AG09309 (cell line): ENCODE results near the gene PRKD1.

Experiments used
- DNase-seq: peaks from one replicate; pipeline ENCODE4 v3.0.0-alpha.2; 2010; ENCODE audit warnings: low read depth
- H3K4me3 ChIP-seq: 2 replicates; pipeline ENCODE4 v1.5.1; 2011; ENCODE audit warnings: mild to moderate bottlenecking, low read depth, low read length, moderate library complexity; ENCODE audit not compliant: control insufficient read depth
- TF ChIP-seq, protein P1 (sequence below): IDR thresholded peaks from 2 replicates; pipeline ENCODE4 v1.5.1; 2011; ENCODE audit warnings: mild to moderate bottlenecking, low read depth, low read length, inconsistent platforms; ENCODE audit not compliant: insufficient read depth, control insufficient read depth; ENCODE audit errors: missing control alignments

Gene PRKD1

DNA sequence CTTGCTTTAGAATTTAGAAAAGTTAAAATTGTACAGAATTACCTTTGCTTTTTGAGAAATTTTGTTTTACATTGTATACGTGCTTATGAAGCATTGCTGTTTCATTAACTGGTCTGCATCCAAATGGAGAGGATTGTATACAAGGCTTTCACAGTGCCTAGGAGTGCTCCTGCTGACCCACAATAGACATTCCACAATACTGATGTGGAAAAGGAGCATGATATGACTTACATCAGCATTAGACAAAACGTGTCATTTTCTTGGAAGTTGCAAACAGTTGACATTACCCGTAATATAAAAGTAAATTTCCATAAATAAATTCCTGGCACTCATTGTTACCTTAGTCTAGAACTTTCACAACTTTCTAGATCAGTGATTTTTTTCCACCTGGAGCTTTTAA is 1.9 kb downstream of the PRKD1 start:
- DNase-seq: no peak
- peak overlapping the region; percentile 83 for H3K4me3 ChIP-seq
- TF ChIP-seq, protein P1, sequence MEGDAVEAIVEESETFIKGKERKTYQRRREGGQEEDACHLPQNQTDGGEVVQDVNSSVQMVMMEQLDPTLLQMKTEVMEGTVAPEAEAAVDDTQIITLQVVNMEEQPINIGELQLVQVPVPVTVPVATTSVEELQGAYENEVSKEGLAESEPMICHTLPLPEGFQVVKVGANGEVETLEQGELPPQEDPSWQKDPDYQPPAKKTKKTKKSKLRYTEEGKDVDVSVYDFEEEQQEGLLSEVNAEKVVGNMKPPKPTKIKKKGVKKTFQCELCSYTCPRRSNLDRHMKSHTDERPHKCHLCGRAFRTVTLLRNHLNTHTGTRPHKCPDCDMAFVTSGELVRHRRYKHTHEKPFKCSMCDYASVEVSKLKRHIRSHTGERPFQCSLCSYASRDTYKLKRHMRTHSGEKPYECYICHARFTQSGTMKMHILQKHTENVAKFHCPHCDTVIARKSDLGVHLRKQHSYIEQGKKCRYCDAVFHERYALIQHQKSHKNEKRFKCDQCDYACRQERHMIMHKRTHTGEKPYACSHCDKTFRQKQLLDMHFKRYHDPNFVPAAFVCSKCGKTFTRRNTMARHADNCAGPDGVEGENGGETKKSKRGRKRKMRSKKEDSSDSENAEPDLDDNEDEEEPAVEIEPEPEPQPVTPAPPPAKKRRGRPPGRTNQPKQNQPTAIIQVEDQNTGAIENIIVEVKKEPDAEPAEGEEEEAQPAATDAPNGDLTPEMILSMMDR: no peak

DNA sequence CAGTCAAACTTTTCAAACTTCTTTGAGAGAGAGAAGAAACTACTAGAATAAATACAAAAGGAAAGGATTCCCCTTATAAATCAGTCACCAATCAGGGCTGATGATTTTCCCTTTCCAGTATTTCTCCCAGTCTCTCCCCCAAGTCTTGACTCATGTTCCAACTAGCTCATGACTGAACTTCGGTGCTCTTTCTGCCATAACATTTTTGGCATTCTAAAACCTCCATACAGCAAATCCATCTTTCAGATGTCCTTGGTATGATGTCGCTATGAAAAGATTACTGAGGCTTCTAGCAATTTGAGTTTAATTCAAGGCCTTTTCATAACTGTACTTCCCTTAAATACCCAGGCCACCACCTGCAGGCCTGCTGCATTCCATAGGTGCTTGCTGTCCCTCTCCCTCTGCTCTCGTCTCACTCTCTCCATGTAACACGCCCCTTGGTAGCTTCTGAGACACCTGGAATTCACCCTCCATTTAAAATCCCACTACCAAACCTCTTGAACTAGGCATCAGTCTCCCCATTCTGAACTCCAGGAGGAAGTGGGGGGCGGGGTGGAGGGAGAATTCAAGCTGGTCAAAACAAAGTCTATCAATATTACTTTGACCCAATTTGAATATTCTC is 2.4 kb downstream of the PRKD1 start:
- TF ChIP-seq, protein P1: no peak
- DNase-seq: no peak
- H3K4me3 ChIP-seq: peak overlapping the region; percentile 13; the same call in 1 of the 2 replicates

DNA sequence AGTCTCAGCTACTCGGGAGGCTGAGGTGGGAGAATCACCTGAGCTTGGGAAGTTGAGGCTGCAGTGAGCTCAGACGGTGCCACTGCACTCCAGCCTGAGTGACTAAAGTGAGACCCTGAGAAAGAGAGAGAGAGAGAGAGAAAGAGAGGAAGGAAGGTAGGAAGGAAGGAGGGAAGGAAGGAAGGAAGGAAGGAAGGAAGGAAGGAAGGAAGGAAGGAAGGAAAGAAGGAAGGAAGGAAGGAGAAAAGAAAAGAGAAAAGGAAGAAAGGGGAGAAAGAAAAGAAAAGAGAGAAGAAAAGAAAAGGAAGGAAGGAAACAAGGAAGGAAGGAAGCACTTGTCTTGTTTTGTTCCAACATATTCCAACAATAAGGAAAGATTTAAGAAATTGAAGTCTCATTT is 7.8 kb downstream of the PRKD1 start:
- TF ChIP-seq, protein P1: no peak
- H3K4me3 ChIP-seq: no peak overlapping the region
- no peak for DNase-seq

DNA sequence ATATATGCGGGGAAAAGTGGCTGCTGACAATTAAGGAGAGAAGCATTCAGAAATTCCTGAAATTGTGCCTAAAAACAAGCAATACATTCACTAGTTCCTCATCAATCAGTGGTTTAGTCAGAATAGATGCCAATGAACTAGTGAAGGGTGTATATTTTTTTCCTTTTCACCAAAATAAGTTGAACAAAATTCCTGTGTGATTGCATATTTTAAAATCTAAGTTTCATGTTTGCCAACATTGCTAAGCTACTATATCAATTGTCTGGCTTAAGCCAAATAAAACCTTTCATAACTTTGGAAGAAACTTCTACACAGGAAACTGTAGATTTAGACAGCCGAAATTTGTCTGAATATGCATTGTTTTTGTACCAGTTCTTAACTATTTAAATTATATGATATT is 8.7 kb downstream of the PRKD1 start:
- H3K4me3 ChIP-seq: no peak overlapping the region
- DNase-seq: no peak
- TF ChIP-seq, protein P1: no peak

DNA sequence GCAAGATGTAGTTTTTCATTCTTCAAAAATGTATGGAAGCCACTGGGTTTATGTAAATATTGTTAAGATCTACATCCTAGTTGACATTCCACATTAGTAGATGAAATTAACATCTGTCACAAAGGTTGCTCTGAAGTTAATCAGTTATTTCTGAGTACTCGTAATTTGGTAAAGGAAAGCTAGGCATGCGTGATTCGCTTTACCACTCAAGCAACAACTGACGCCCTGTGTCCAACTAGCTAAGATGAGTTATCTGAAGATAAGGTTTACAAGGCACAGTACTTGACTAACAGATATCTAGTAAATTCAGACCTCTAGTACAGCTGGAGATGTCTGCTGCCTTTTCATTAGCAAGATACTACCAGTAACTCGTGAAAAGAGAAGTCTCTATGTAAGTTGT is 14.1 kb downstream of the PRKD1 start:
- DNase-seq: no peak
- H3K4me3 ChIP-seq: no peak overlapping the region
- TF ChIP-seq, protein P1: no peak

DNA sequence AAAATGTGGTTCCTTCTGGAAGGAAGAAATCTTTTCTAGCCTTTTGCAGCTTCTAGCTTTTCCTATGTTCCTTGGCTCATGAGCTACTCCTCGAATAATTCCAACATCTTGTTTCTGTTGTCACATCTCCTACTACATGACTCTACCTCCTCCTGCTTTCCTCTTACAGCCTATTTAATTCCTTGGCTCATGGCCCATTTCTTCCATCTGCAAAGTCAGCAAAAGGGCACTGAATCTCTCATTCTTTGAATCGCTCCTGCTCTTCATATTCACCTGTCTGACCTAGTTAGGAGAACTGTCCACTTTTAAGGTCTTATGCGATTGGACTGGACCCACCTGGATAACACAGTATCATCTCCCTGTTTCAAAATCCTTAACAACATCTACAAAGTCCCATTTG is 15.8 kb downstream of the PRKD1 start:
- DNase-seq: no peak
- no peak overlapping the region for H3K4me3 ChIP-seq
- TF ChIP-seq, protein P1: no peak
